ENCODE results near the gene IFIT5. TPM values are rescaled to one million over a fixed set of nuclear protein-coding genes. Genes with fewer than 3 reads are reported as not detected.
A peak's percentile ranks its signal among the peaks of the same experiment; 100 is the strongest.
"Not testable (repeated sequence)": the region's sequence is repeated elsewhere in the genome, so short reads cannot be mapped to it uniquely, and the experiment has no call there.

The IFIT5 gene
- total RNA-seq, 1 donor from 2014 or later: 13.7 TPM

DNA sequence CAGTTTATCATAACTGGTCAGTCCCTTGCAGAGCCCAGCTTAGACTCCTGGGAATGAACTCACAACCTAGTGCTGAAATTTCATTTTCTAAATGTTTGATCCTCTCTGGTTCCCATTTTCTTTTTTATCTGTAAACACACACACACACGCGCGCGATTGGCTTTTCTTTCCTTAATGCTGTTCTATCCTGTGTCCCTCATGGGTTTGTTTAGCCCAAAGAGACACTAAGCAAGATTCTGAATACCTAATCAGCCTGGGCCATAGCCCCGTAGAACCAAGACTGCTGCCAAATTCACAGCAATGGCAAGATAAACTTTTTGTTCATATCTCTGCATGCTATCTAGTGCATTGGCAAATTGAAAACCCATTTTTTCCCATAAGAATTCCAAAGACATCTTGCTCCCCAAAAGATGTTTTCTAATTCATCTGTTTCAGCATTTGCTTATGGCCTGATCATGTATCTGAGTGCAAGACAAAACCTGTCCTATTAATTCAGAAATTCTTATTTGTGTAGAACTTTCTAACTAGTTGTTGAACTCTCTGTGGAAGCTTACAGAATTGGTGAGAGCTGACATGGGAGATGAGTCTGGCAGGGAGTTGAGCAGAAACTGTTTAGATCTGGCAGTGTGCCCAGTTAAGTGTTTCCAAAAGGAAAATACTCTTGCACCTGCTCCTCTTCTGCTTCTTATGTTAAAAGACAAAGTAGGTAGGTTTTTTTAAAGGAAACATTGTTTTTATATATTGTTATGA is 23.7 kb upstream of the IFIT5 start:
- Mint-ChIP-seq H3K4me3 (ENCODE audit: unreplicated experiment) (no peak overlapping the region), H3K36me3 (ENCODE audit: low read depth) (no peaks in the 10 kb centered on the region), H3K9me3 (ENCODE audit: low read depth) (no peaks in the 10 kb centered on the region), H3K27me3 (ENCODE audit: low read depth) (no peaks in the 10 kb centered on the region), H3K4me1 (ENCODE audit: low read depth) (peaks cover 19% of the 10 kb centered on the region), H3K27ac (ENCODE audit: unreplicated experiment) (no peak overlapping the region)
- DNase-seq (ENCODE audit: low spot score): no peak
- TF ChIP-seq, protein P1, sequence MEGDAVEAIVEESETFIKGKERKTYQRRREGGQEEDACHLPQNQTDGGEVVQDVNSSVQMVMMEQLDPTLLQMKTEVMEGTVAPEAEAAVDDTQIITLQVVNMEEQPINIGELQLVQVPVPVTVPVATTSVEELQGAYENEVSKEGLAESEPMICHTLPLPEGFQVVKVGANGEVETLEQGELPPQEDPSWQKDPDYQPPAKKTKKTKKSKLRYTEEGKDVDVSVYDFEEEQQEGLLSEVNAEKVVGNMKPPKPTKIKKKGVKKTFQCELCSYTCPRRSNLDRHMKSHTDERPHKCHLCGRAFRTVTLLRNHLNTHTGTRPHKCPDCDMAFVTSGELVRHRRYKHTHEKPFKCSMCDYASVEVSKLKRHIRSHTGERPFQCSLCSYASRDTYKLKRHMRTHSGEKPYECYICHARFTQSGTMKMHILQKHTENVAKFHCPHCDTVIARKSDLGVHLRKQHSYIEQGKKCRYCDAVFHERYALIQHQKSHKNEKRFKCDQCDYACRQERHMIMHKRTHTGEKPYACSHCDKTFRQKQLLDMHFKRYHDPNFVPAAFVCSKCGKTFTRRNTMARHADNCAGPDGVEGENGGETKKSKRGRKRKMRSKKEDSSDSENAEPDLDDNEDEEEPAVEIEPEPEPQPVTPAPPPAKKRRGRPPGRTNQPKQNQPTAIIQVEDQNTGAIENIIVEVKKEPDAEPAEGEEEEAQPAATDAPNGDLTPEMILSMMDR (IDR thresholded peaks at IDR 0.05): no peak

DNA sequence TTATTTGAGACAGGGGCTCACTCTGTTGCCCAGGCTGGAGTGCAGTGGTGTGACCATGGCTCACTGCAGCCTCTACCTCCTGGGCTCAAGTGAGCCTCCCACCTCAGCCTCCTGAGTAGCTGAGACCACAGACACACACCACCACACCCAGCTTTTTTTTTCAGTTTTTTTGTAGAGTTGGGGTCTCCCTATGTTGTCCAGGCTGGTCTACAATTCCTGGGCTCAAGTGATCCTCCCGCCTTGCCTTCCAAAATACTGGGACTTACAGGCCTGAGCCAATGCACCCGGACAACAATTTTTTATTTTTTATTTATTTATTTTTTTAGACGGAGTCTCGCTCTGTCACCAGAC is 23.2 kb upstream of the IFIT5 start:
- H3K27me3 Mint-ChIP-seq (ENCODE audit: low read depth); H3K9me3 Mint-ChIP-seq (ENCODE audit: low read depth); H3K36me3 Mint-ChIP-seq (ENCODE audit: low read depth); DNase-seq (ENCODE audit: low spot score); H3K27ac Mint-ChIP-seq (ENCODE audit: unreplicated experiment); H3K4me3 Mint-ChIP-seq (ENCODE audit: unreplicated experiment): not testable (repeated sequence)
- peaks cover 19% of the 10 kb centered on the region for H3K4me1 Mint-ChIP-seq (ENCODE audit: low read depth)

DNA sequence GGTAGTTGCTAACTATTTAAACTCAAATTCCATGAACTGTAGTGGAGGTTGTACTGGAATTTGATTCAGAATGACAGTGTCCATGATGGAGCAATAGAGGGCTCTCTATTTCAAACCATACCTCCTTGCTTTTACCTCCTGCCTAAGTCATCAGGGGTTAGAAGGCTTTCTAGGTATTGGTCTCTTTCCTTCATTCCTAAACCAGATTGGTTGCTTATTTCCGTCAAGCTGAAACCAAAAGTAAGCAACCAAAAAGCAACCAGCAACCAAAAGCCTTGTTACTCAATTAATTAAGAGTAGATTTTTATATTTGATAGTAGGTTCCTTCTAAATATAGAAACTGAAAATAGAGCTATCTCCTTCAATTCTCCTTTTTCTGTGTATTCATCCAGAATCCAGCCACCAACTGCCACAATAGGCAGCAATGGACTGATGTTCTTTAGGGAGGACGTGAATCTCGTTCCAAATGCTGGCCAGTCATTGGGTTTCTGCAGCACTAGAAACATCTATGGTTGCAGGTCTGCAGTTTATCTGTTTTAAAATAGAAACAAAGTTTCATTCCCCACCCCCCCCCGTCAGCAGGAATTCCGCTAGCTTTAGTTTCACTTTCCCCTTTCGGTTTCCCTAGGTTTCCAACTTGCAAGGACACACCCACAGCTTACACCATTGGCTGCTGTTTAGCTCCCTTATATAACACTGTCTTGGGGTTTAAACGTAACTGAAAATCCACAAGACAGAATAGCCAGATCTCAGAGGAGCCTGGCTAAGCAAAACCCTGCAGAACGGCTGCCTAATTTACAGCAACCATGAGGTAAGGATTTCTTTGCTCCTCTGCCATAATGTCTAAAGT is 22.2 kb upstream of the IFIT5 start, which contains the start of gene IFIT1:
Gene IFIT1, plus strand, starts transcription at position 717 of the 850 bp plus-strand sequence. Its CDS starts 90 bp downstream, at position 807.
- no peaks in the 10 kb centered on the region for H3K36me3 Mint-ChIP-seq (ENCODE audit: low read depth)
- peak within 1 kb of the TSS; percentile 70 for H3K4me3 Mint-ChIP-seq (ENCODE audit: unreplicated experiment)
- H3K9me3 Mint-ChIP-seq (ENCODE audit: low read depth): no peaks in the 10 kb centered on the region
- H3K27me3 Mint-ChIP-seq (ENCODE audit: low read depth): no peaks in the 10 kb centered on the region
- TF ChIP-seq, protein P1 (IDR thresholded peaks at IDR 0.05): peak; percentile 37
- DNase-seq (ENCODE audit: low spot score): no peak
- peaks cover 19% of the 10 kb centered on the region for H3K4me1 Mint-ChIP-seq (ENCODE audit: low read depth)
- H3K27ac Mint-ChIP-seq (ENCODE audit: unreplicated experiment): peak within 1 kb of the TSS; percentile 82

DNA sequence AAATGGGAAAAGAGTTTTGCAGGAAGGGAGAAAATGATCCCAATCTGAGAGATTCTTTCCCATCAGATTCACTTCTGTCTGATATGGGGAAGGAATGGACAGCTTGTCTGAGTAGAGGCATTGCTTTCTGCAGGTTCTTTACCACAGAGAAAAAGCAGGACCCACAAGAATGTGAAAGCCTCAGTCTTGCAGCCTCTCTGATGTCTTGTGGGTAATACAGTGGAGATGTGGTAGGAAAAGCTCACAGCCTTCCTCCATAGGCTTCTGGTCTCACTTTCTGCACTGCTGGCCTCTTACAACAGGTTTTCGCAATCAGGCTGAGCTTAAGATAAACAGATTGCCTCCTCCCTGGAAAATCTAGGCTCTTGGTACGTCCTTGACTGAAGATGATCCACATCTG is 21.4 kb upstream of the IFIT5 start:
- peak overlapping the region; percentile 82 for H3K27ac Mint-ChIP-seq (ENCODE audit: unreplicated experiment)

DNA sequence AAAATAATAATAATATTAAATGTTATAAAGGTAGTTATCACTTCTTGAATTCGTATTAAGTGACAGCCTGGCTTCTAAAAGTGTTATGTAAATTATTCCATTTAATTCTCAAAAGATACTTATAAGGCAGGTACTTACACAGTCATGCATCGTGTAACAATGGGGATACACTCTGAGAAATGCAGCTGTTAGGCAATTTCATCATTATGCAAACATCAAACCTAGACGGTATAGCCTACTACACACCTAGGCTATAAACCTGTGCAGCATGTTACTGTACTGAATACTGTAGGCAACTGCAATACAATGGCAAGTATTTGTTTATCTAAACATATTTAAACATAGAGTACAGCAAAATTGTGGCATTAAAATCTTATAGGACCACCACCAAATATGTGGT is 20.5 kb upstream of the IFIT5 start:
- Mint-ChIP-seq H3K4me3 (ENCODE audit: unreplicated experiment) (no peak overlapping the region), H3K4me1 (ENCODE audit: low read depth) (peaks cover 25% of the 10 kb centered on the region), H3K27ac (ENCODE audit: unreplicated experiment) (no peak overlapping the region), H3K27me3 (ENCODE audit: low read depth) (no peaks in the 10 kb centered on the region), H3K36me3 (ENCODE audit: low read depth) (no peaks in the 10 kb centered on the region), H3K9me3 (ENCODE audit: low read depth) (no peaks in the 10 kb centered on the region)
- TF ChIP-seq, protein P1 (IDR thresholded peaks at IDR 0.05): no peak
- DNase-seq (ENCODE audit: low spot score): no peak

More for the DNA sequence above, 21.4 kb upstream of the IFIT5 start:
- Mint-ChIP-seq H3K4me3 (ENCODE audit: unreplicated experiment) (peak overlapping the region; percentile 70), H3K36me3 (ENCODE audit: low read depth) (no peaks in the 10 kb centered on the region), H3K27me3 (ENCODE audit: low read depth) (no peaks in the 10 kb centered on the region), H3K4me1 (ENCODE audit: low read depth) (peaks cover 23% of the 10 kb centered on the region), H3K9me3 (ENCODE audit: low read depth) (no peaks in the 10 kb centered on the region)
- DNase-seq (ENCODE audit: low spot score): no peak
- TF ChIP-seq, protein P1 (IDR thresholded peaks at IDR 0.05): no peak
